ENCODE data around the gene RRBP1.

The RRBP1 gene

GRCh38 chr20:17580895-17581294 is 101.1 kb downstream of the RRBP1 start:
- DNase-seq (ENCODE audit: low read depth, low spot score): no peak

DNA sequence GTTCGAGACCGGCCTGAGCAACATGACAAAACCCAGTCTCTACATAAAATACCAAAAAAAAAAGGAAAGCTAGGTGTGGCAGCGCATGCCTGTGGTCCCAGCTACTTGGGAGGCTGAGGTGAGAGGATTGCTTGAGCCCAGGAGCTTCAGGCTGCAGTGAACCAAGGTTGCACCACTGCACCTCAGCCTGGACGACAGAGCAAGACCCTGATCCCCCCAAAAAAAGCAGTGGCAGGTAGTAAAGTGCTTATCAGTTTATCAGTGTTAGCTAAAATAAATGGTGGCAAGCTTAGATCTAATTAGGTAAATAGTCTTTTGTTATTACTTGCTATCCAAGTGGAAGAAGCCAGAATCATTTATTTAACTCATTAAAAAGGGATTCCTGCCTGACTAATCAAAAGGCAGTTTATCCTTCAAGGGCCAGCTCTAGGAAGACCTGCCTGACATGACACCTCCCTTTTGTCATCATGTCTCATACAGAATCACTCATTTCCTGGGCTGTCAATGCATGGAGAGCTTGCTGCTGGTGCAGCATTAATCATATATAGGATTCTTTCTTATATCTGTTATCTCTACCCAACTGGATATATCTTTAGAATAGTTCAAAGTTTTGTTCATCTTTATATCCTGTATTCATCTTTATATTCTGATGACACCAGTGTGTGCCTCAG is 102.5 kb downstream of the RRBP1 start:
- no peak for DNase-seq (ENCODE audit: low read depth, low spot score)

DNA sequence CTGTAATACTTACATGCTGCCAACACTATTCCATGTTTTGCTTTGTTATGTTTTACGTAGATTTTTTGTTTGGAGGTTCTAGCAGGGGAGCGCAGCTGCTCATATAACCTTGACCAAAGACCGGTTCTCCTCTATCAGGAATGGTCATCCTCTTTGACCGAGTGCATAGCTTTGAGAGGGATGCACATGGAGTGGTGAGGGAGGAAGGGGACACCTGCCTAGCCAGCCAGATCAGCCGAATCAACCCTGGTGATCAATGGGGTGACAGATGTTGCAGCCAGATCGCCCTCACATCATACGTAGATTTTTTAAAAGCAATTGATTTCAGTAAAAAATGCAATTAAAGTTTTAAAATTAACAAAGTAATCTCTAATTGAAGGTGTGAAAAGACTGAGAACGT is 105.8 kb downstream of the RRBP1 start:
- no peak for DNase-seq (ENCODE audit: low read depth, low spot score)

GRCh38 chr20:17573463-17573862 is 108.6 kb downstream of the RRBP1 start:
- no peak for DNase-seq (ENCODE audit: low read depth, low spot score)

DNA sequence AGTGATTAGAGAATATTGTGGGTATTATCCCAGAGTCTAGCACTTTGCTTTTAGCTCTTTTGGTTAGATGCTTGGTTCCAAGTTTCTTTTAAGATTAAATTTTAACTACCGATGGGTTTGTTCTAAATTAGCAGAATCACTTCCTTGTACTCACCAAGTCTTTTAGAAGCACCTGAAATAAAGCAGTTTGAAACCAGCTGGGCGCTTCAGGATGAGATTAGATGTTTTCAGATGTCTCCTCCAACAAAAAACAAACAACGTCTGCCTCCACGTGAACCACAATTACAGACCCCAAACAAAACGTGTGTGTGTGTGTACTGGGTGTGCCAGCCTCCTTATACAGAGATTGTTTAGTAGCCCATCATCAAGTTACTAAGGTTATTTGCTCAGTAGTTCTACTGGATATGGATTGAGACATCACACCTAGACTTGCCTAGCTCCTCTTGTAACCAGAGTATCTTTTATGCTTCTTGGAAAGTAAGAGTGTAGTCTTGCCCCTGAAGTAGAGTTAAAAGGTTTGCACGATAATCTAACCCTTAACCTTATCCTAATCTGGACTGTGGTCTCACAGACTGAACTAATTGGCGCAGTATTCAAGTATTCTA is 109.9 kb downstream of the RRBP1 start:
- no peak for DNase-seq (ENCODE audit: low read depth, low spot score)

DNA sequence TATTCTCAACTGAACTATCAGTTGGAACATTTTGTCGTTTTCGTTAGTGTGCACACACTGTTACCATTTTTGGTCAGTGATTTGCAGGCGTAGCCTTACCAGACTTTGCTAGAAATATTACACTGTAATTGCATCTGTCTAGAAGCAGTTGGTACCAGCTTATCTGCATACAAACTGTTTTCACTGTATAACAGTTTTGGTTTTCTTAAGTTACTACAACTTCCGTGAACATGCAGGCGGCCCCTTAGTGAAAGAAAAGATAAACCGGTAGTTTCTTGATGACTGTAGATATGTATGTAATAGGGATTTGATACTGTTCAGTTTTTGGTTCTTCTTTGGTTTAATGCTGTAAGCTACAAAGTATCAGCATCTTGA is 110.9 kb downstream of the RRBP1 start:
- no peak for DNase-seq (ENCODE audit: low read depth, low spot score)

DNA sequence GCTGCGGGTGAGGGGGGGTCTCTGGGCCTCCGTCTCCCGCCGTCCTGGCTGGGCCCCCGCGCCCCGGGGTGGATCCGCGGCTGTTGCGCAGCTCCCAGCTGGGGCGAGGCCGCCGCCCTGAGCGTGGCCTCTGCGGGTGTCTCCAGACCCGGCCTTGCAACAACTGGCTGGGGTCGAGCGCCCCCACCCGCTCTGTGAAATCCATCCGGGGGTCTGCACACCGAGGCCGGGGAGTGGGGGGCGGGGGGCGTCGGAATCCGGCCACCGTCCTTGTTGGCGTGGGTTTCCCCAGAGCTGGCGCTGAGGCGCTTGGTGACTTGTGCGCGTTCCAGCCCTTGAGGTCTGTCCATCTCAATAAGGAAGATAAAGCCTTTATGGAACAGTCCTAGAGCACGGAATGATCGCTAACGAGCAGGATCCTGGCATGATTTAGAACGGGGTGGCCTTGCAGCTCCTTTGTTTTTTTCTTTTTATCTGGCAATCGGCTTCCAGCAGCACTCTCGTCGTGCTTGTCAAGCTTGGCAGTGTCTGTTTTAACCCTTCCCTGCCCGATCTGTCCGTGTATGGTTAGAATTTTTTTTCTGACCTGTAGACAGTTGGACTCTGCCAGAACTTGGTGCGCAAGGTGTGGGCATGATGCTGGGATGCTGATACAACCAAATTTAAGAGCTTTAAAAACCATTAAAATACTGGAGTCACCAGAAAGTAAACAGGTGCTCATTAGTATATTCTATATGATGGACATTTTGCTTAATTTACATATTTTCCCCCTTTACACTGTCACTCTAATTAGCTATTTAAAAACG is 111.5 kb downstream of the RRBP1 start:
- DNase-seq (ENCODE audit: low read depth, low spot score): peak; percentile 67

GRCh38 chr20:17569616-17570346 is 112.3 kb downstream of the RRBP1 start, which contains the start of gene DSTN:
DSTN (plus strand) TSS chr20:17570075; CDS start chr20:17570209, 134 bp downstream.
- peak; percentile 98 for DNase-seq (ENCODE audit: low read depth, low spot score)

DNA sequence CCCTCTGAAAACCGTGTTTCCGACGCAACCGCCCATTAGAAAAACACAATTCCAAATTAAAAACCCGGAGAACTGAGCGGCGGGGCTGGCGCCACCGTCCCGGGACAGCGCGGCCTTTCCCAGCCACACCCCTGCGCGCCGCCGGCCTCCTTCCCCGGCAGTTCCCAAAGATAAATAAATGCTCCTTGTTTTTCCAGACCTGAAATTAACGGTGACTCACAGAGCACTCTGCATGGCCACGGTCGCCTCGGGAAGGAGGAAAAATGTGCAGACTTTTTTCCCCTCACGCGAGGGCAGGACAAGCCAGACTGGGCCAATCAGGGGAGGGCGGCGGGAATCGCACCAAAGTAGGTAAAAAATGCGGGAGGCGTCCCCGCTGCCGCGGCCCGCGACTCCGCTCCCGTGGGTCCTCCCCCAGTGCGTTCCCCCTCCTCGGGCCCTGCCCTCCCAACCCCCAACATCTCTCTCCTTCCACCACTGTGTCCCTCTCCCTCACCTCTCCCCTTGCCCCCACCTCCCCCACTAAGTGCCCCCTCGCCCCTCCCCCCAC is 113.0 kb downstream of the RRBP1 start:
- peak; percentile 92 for DNase-seq (ENCODE audit: low read depth, low spot score)

GRCh38 chr20:17568045-17568788 is 113.8 kb downstream of the RRBP1 start:
- DNase-seq (ENCODE audit: low read depth, low spot score): peak; percentile 39

DNA sequence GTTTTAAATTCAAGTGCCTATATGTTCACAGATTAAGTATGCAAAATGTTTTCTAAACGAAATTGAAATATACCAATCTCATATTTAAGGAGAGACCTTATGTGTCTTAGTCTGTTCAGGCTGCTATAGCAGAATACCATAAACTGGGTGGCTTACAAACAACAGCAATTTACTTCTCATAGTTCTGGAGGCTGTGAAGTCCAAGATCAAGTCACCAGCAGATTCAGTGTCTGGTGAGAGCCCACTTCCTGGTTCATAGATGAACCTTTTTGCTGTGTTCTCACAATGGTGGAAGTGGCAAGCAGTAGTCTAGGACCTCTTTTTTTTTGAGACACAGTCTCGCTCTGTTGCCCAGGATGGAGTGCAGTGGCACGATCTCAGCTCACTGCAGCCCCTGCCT is 115.7 kb downstream of the RRBP1 start:
- no peak for DNase-seq (ENCODE audit: low read depth, low spot score)

DNA sequence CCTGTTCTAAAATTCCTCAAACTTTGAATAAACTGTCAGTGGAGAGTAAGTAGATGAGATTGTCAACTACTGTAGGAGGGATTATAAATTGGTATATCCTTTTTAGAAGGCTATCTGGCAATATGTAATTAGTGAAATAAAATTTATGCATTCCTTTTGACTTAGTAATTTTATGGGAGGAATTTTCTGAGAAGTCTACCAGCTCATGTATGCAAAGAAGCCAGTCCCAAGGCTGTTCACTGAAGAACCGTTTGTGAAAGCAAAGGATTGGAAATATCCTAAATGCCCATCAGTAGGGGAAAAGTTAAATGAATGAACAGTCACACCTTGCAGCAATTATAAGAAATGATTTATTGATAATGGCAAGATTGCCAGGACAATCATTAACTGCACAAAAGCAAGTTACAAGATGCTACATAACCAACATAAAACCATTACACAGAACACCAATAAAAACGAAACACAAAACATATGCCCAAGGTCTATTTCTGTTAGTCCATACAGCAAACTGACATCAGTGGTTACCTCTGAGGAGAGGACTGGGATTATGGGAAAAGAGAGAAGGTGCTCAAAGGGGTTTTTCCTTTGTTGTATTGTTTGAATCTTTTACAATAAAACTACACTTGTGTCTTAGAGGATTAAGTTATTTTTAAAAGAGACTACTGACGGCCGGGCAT is 116.7 kb downstream of the RRBP1 start:
- no peak for DNase-seq (ENCODE audit: low read depth, low spot score)

Data from ELF-1 (cell line).